ENCODE data around the gene FXYD6. TPM values are rescaled to one million over a fixed set of nuclear protein-coding genes. Genes with fewer than 3 reads are reported as not detected.

FXYD6 gene
- total and polyA plus RNA-seq, 8 donors: 12.7 to 187 (median 40.6) TPM

DNA sequence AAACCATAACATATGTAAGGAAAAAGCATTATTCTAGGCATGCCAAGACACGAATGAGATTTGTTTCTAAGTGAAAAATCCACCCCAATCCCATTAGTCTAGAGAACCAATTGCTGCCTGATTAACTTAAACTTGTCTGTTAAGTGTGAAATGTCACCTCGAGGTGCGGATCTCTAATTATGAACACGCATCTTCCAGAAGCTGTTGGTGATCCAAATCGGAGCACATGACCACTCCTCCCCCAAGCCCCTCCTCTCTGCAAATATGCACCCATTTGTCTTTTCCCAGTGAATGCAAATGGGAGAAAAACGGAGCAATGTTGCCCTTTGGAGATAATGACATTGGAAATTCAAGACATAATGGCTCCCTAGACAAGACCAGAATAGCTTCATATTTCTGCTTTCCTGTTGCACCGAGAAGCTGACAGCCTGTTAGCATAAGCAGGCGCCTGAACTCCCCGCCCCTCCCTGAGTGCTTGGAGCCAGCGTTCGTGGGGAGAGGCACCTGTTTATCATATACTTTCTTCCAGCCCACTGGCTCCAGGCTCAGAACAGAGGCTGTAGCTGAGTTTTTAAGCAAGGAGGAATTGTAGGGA is 6.0 kb upstream of the FXYD6 start:
- peak overlapping the region in 2 of 5 donors; percentile 4 to 83 for H3K27ac ChIP-seq
- TF ChIP-seq POLR2AphosphoS5 (IDR thresholded peaks at IDR 0.05) (no peak), EP300 (IDR thresholded peaks at IDR 0.05) (no peak), POLR2A (IDR thresholded peaks at IDR 0.05) (no peak)
- TF ChIP-seq, protein P1, sequence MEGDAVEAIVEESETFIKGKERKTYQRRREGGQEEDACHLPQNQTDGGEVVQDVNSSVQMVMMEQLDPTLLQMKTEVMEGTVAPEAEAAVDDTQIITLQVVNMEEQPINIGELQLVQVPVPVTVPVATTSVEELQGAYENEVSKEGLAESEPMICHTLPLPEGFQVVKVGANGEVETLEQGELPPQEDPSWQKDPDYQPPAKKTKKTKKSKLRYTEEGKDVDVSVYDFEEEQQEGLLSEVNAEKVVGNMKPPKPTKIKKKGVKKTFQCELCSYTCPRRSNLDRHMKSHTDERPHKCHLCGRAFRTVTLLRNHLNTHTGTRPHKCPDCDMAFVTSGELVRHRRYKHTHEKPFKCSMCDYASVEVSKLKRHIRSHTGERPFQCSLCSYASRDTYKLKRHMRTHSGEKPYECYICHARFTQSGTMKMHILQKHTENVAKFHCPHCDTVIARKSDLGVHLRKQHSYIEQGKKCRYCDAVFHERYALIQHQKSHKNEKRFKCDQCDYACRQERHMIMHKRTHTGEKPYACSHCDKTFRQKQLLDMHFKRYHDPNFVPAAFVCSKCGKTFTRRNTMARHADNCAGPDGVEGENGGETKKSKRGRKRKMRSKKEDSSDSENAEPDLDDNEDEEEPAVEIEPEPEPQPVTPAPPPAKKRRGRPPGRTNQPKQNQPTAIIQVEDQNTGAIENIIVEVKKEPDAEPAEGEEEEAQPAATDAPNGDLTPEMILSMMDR (IDR thresholded peaks at IDR 0.05): no peak
- 27 to 37% (median 29%) methylated on average over 11 of the region's 11 CpGs for WGBS, 5 donors
- no peak overlapping the region for H3K4me3 ChIP-seq
- H3K36me3 ChIP-seq: no peaks in the 10 kb centered on the region
- peaks cover 3 to 46% (median 20%) of the 10 kb centered on the region in 4 donors for H3K4me1 ChIP-seq
- peak in 1 of 2 donors; percentile 71 for DNase-seq
- H3K27me3 ChIP-seq: peaks cover 0 to 43% (median 6%) of the 10 kb centered on the region in 3 donors
- intact Hi-C loops (cut with DNase I; ENCODE audit: low total_unique reads): no loop called here
- no peaks in the 10 kb centered on the region for H3K9me3 ChIP-seq

DNA sequence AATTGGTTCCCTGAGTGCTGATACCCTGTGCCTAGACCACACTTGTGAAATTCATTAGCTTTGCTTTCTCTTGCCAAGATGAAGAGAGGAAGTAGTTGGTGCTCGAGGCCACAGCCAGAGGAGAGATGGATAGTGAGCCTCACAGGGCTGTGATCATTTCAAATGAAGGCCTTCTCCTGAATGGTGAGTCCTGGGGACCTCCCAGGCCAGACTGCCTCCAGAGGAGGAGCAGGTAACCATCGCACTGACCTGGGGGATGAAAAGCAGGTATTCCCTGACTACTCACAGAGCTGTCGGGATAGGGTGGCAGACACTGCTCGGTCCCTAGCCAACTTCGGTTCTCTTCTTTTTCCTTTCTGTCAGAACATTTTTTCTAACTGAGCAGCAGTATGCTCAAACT is 4.8 kb upstream of the FXYD6 start:
- Histone ChIP-seq H3K4me3 (no peak overlapping the region), H3K9me3 (no peaks in the 10 kb centered on the region), H3K4me1 (peaks cover 14 to 55% (median 28%) of the 10 kb centered on the region in 4 donors), H3K36me3 (no peaks in the 10 kb centered on the region), H3K27me3 (peaks cover 0 to 55% (median 17%) of the 10 kb centered on the region in 3 donors), H3K27ac (peak overlapping the region in 1 of 5 donors; percentile 27)
- intact Hi-C loops (cut with DNase I; ENCODE audit: low total_unique reads): no loop called here
- WGBS, 5 donors: 88 to 92% (median 91%) methylated on average over 5 of the region's 5 CpGs
- DNase-seq: no peak
- TF ChIP-seq, protein P1 (IDR thresholded peaks at IDR 0.05): no peak
- TF ChIP-seq POLR2A (IDR thresholded peaks at IDR 0.05): no peak
- no peak for TF ChIP-seq POLR2AphosphoS5 (IDR thresholded peaks at IDR 0.05)
- TF ChIP-seq EP300 (IDR thresholded peaks at IDR 0.05): no peak

DNA sequence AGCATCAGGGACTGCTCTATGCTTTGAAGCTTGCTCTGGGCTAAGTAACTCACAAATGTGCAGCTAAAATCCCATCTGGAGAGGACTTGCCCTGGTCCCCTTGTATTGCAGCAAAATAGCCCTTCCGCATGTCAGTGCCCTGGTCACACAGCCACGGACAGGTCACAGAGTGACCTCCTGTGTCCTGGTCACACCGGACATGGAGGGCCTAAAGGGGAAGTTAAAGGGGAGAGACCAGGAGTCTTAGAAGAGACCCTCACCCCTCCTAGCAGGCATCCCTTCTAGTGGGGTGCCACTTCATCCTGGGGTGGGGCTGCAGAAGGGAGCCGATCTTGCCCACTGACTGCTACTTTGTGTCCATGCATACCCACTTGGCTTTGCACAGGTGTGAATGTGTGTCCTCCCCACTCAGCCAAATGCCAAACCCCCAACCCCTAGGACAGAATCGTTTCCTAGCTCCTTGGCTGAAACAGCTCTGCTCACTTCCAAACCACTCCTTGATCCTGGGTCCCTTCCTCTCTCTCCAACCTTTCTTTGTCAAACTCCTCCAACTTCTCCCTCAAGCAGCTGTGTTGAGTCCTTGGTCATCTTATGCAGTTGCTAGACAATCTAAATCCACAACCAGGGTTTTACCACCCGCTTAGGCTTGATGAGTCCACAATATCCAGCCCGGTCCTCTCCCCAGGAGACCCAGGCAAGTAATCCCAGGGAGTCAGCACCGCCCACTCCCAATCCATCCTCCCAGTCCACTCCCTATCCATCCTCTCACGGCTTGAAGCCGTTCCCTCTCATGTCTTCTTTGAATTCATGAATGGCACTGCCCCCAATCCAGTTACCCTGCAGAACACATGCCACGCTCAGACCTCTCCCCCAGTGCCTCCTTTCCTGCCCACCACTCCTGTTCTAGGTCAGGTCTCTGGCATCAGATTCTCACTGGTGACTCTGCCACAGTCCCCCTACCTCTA is 3.3 kb upstream of the FXYD6 start:
- peaks cover 24 to 57% (median 39%) of the 10 kb centered on the region in 4 donors for H3K4me1 ChIP-seq
- TF ChIP-seq, protein P1 (IDR thresholded peaks at IDR 0.05): no peak
- TF ChIP-seq EP300 (IDR thresholded peaks at IDR 0.05): no peak
- TF ChIP-seq POLR2A (IDR thresholded peaks at IDR 0.05): no peak
- no peak for TF ChIP-seq POLR2AphosphoS5 (IDR thresholded peaks at IDR 0.05)
- WGBS, 5 donors: 70 to 87% (median 79%) methylated on average over 9 to 11 of the region's 11 CpGs
- intact Hi-C loops (cut with DNase I; ENCODE audit: low total_unique reads): no loop called here
- peak overlapping the region in 1 of 5 donors; percentile 90 for H3K27ac ChIP-seq
- H3K9me3 ChIP-seq: no peaks in the 10 kb centered on the region
- no peaks in the 10 kb centered on the region for H3K36me3 ChIP-seq
- H3K4me3 ChIP-seq: no peak overlapping the region
- peaks cover 0 to 55% (median 31%) of the 10 kb centered on the region in 3 donors for H3K27me3 ChIP-seq
- peak in 1 of 2 donors; percentile 1 for DNase-seq

DNA sequence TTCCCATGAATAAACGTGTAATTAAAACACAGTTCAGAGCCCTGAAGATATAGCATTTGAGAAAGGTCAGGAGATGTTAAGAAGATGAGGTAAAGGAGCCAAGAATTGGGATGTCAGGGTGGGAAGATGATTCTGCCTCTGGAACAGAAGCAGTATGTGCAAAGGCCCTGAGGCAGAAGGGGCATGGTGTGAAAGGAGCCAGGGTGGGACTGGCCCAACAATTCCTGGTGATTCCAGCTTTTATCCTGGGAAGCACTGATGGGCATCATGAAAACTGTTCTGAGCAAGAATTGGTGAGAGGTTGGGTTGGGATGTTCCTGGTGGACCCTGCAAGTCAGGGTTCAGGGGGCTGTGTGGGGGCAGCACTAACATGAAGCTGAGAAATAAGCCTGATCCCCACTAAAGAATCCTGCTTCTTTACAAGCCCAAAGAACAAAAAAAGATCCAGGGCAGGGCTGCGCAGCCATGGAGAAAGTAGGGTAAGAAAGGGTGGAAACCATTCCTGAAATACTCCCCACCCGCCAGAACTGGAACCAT is 2.5 kb upstream of the FXYD6 start:
- peaks cover 32 to 56% (median 40%) of the 10 kb centered on the region in 4 donors for H3K4me1 ChIP-seq

More for the DNA sequence above, 2.5 kb upstream of the FXYD6 start:
- H3K27ac ChIP-seq: peak overlapping the region in 1 of 5 donors; percentile 90
- no peak for TF ChIP-seq POLR2A (IDR thresholded peaks at IDR 0.05)
- TF ChIP-seq POLR2AphosphoS5 (IDR thresholded peaks at IDR 0.05): no peak
- TF ChIP-seq, protein P1 (IDR thresholded peaks at IDR 0.05): no peak
- no peak for TF ChIP-seq EP300 (IDR thresholded peaks at IDR 0.05)
- H3K9me3 ChIP-seq: no peaks in the 10 kb centered on the region
- no peak for DNase-seq
- H3K36me3 ChIP-seq: no peaks in the 10 kb centered on the region
- WGBS, 5 donors: 69 to 87% (median 84%) methylated on average over 3 of the region's 3 CpGs
- intact Hi-C loops (cut with DNase I; ENCODE audit: low total_unique reads): no loop called here
- H3K4me3 ChIP-seq: no peak overlapping the region
- H3K27me3 ChIP-seq: peaks cover 0 to 62% (median 37%) of the 10 kb centered on the region in 3 donors

Measured in stomach (tissue), 9 donors.